Measurements from ENCODE around the gene NMS. TPM values are rescaled to one million over a fixed set of nuclear protein-coding genes. Genes with fewer than 3 reads are reported as not detected.

Gene NMS
- total RNA-seq, 1 experiment from 2014 or later = not detected

- TF ChIP-seq TCF7 (CRISPR knock-in tag; IDR thresholded peaks at IDR 0.05; ENCODE audit: low read depth) (no peak), ZNF317 (CRISPR knock-in tag; IDR thresholded peaks at IDR 0.05; ENCODE audit: borderline replicate concordance, low read depth) (no peak), MLX (CRISPR knock-in tag; IDR thresholded peaks at IDR 0.05) (no peak)
- TF ChIP-seq, protein P1, sequence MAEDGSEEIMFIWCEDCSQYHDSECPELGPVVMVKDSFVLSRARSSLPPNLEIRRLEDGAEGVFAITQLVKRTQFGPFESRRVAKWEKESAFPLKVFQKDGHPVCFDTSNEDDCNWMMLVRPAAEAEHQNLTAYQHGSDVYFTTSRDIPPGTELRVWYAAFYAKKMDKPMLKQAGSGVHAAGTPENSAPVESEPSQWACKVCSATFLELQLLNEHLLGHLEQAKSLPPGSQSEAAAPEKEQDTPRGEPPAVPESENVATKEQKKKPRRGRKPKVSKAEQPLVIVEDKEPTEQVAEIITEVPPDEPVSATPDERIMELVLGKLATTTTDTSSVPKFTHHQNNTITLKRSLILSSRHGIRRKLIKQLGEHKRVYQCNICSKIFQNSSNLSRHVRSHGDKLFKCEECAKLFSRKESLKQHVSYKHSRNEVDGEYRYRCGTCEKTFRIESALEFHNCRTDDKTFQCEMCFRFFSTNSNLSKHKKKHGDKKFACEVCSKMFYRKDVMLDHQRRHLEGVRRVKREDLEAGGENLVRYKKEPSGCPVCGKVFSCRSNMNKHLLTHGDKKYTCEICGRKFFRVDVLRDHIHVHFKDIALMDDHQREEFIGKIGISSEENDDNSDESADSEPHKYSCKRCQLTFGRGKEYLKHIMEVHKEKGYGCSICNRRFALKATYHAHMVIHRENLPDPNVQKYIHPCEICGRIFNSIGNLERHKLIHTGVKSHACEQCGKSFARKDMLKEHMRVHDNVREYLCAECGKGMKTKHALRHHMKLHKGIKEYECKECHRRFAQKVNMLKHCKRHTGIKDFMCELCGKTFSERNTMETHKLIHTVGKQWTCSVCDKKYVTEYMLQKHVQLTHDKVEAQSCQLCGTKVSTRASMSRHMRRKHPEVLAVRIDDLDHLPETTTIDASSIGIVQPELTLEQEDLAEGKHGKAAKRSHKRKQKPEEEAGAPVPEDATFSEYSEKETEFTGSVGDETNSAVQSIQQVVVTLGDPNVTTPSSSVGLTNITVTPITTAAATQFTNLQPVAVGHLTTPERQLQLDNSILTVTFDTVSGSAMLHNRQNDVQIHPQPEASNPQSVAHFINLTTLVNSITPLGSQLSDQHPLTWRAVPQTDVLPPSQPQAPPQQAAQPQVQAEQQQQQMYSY (CRISPR knock-in tag; IDR thresholded peaks at IDR 0.05) = no peak
Observed at GRCh38 chr2:100429726-100430125, 40.6 kb upstream of the NMS start (continued).

DNA sequence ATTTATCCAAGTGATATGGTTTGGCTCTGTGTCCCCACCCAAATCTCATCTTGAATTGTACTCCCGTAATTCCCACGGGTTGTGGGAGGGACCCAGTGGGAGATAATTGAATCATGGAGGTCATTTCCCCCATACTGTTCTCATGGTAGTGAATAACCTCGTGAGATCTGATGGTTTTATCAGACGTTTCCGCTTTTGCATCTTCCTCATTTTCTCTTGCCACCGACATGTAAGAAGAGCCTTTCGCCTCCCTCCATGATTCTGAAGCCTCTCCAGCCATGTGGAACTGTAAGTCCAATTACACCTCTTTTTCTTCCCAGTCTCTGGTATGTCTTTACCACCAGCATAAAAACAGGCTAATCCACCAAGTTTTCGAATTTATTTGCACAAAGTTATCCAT is 32.5 kb upstream of the NMS start:
- DNase-seq (ENCODE audit: low spot score) (no peak), ATAC-seq (no peak)
- ChIA-PET CTCF (no interaction called here), POLR2A (no interaction called here)
- Mint-ChIP-seq H3K9me3 (peaks cover under 1% of the 10 kb centered on the region; the same call in 1 of the 2 replicates), H3K27ac (no peak overlapping the region), H3K4me1 (no peaks in the 10 kb centered on the region), H3K36me3 (no peaks in the 10 kb centered on the region), H3K27me3 (ENCODE audit: low read depth) (no peaks in the 10 kb centered on the region), H3K4me3 (no peak overlapping the region)
- TF ChIP-seq MYBL2 (CRISPR knock-in tag; IDR thresholded peaks at IDR 0.05) (no peak), HMGXB4 (CRISPR knock-in tag; IDR thresholded peaks at IDR 0.05) (no peak), NR3C1 (CRISPR knock-in tag; conservative IDR thresholded peaks at IDR 0.05; ENCODE audit: low read depth) (no peak), ZNF263 (CRISPR knock-in tag; IDR thresholded peaks at IDR 0.05; ENCODE audit: low read depth) (no peak), RELA (CRISPR knock-in tag; IDR thresholded peaks at IDR 0.05; ENCODE audit: borderline replicate concordance) (no peak), TCF7 (CRISPR knock-in tag; IDR thresholded peaks at IDR 0.05; ENCODE audit: low read depth) (no peak), SMAD4 (CRISPR knock-in tag; IDR thresholded peaks at IDR 0.05) (no peak), SMAD3 (CRISPR knock-in tag; IDR thresholded peaks at IDR 0.05; ENCODE audit: borderline replicate concordance) (no peak), E2F1 (CRISPR knock-in tag; IDR thresholded peaks at IDR 0.05) (no peak), NFATC4 (CRISPR knock-in tag; IDR thresholded peaks at IDR 0.05) (no peak), SOX15 (CRISPR knock-in tag; IDR thresholded peaks at IDR 0.05) (no peak)
- TF ChIP-seq, protein P2, sequence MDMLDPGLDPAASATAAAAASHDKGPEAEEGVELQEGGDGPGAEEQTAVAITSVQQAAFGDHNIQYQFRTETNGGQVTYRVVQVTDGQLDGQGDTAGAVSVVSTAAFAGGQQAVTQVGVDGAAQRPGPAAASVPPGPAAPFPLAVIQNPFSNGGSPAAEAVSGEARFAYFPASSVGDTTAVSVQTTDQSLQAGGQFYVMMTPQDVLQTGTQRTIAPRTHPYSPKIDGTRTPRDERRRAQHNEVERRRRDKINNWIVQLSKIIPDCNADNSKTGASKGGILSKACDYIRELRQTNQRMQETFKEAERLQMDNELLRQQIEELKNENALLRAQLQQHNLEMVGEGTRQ (CRISPR knock-in tag; IDR thresholded peaks at IDR 0.05) = no peak
- TF ChIP-seq, protein P3, sequence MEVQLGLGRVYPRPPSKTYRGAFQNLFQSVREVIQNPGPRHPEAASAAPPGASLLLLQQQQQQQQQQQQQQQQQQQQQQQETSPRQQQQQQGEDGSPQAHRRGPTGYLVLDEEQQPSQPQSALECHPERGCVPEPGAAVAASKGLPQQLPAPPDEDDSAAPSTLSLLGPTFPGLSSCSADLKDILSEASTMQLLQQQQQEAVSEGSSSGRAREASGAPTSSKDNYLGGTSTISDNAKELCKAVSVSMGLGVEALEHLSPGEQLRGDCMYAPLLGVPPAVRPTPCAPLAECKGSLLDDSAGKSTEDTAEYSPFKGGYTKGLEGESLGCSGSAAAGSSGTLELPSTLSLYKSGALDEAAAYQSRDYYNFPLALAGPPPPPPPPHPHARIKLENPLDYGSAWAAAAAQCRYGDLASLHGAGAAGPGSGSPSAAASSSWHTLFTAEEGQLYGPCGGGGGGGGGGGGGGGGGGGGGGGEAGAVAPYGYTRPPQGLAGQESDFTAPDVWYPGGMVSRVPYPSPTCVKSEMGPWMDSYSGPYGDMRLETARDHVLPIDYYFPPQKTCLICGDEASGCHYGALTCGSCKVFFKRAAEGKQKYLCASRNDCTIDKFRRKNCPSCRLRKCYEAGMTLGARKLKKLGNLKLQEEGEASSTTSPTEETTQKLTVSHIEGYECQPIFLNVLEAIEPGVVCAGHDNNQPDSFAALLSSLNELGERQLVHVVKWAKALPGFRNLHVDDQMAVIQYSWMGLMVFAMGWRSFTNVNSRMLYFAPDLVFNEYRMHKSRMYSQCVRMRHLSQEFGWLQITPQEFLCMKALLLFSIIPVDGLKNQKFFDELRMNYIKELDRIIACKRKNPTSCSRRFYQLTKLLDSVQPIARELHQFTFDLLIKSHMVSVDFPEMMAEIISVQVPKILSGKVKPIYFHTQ (CRISPR knock-in tag; IDR thresholded peaks at IDR 0.05) = no peak
- TF ChIP-seq, protein P4, sequence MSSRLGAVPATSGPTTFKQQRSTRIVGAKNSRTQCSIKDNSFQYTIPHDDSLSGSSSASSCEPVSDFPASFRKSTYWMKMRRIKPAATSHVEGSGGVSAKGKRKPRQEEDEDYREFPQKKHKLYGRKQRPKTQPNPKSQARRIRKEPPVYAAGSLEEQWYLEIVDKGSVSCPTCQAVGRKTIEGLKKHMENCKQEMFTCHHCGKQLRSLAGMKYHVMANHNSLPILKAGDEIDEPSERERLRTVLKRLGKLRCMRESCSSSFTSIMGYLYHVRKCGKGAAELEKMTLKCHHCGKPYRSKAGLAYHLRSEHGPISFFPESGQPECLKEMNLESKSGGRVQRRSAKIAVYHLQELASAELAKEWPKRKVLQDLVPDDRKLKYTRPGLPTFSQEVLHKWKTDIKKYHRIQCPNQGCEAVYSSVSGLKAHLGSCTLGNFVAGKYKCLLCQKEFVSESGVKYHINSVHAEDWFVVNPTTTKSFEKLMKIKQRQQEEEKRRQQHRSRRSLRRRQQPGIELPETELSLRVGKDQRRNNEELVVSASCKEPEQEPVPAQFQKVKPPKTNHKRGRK (CRISPR knock-in tag; IDR thresholded peaks at IDR 0.05; ENCODE audit: borderline replicate concordance) = no peak
- TF ChIP-seq, protein P5, sequence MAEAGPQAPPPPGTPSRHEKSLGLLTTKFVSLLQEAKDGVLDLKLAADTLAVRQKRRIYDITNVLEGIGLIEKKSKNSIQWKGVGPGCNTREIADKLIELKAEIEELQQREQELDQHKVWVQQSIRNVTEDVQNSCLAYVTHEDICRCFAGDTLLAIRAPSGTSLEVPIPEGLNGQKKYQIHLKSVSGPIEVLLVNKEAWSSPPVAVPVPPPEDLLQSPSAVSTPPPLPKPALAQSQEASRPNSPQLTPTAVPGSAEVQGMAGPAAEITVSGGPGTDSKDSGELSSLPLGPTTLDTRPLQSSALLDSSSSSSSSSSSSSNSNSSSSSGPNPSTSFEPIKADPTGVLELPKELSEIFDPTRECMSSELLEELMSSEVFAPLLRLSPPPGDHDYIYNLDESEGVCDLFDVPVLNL (CRISPR knock-in tag; IDR thresholded peaks at IDR 0.05; ENCODE audit: borderline replicate concordance, low read depth) = no peak
- TF ChIP-seq, protein P6, sequence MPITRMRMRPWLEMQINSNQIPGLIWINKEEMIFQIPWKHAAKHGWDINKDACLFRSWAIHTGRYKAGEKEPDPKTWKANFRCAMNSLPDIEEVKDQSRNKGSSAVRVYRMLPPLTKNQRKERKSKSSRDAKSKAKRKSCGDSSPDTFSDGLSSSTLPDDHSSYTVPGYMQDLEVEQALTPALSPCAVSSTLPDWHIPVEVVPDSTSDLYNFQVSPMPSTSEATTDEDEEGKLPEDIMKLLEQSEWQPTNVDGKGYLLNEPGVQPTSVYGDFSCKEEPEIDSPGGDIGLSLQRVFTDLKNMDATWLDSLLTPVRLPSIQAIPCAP (CRISPR knock-in tag; IDR thresholded peaks at IDR 0.05) = no peak

Measured in WTC11 (cell line).